K562 (cell line): ENCODE results near the gene TMEM158. TPM values are rescaled to one million over a fixed set of nuclear protein-coding genes. Genes with fewer than 3 reads are reported as not detected.

Experiments
- ARNT ChIP-seq, 2 experiments: fragments of 450-650 bp; IDR thresholded peaks; 2 replicates each; pipeline ENCODE4 v1.6.1; 2016; ENCODE audit warnings: mild to moderate bottlenecking in 1 of 2
- ATF7 ChIP-seq: fragments of 450-650 bp; IDR thresholded peaks from 2 replicates; pipeline ENCODE4 v1.7.1; 2014; ENCODE audit warnings: mild to moderate bottlenecking, moderate library complexity
- CBFA2T3 ChIP-seq: fragments of 450-650 bp; IDR thresholded peaks from 2 replicates; pipeline ENCODE4 v1.6.1; 2017
- ESRRA ChIP-seq: fragments of 450-650 bp; IDR thresholded peaks from 2 replicates; pipeline ENCODE4 v1.6.1; 2014; ENCODE audit warnings: low read depth, mild to moderate bottlenecking, moderate library complexity, borderline replicate concordance
- FOXA3 ChIP-seq, 2 experiments: fragments of 450-650 bp in 1 of 2; sonication (generic) in 1 of 2; formaldehyde crosslinking; IDR thresholded peaks in 1 of 2; conservative IDR thresholded peaks in 1 of 2; 2 replicates each; pipeline versions ENCODE4 v1.4.0 to v1.8.0; 2020 to 2022; ENCODE audit warnings: mild to moderate bottlenecking in 2 of 2, missing genetic modification reagents in 1 of 2
- FOXJ2 ChIP-seq: fragments of 200-800 bp; sonication (Bioruptor generic); IDR thresholded peaks from 2 replicates; pipeline ENCODE4 v1.6.1; 2016; ENCODE audit warnings: missing genetic modification characterization, missing compliant biosample characterization
- L3MBTL2 ChIP-seq: fragments of 450-650 bp; IDR thresholded peaks from 2 replicates; pipeline ENCODE4 v1.6.1; 2016; ENCODE audit warnings: mild to moderate bottlenecking, moderate library complexity
- LARP7 ChIP-seq: fragments of 450-650 bp; IDR thresholded peaks from 2 replicates; pipeline ENCODE4 v1.6.1; 2016
- MED1 ChIP-seq: sonication (generic); formaldehyde crosslinking; IDR thresholded peaks from 2 replicates; pipeline ENCODE4 v1.8.1; 2023; ENCODE audit warnings: missing genetic modification reagents, borderline replicate concordance
- NFATC3 ChIP-seq: fragments of 450-650 bp; IDR thresholded peaks from 2 replicates; pipeline ENCODE4 v1.6.1; 2017; ENCODE audit warnings: mild to moderate bottlenecking
- NR4A1 ChIP-seq, 2 experiments: fragments of 250-450 bp in 1 of 2; fragments of 450-650 bp in 1 of 2; sonication (Bioruptor Pico) in 1 of 2; IDR thresholded peaks; 2 replicates each; pipeline versions ENCODE4 v1.4.0 to v1.6.1; 2016 to 2020; ENCODE audit warnings: mild to moderate bottlenecking in 2 of 2, missing compliant biosample characterization in 1 of 2, missing genetic modification characterization in 1 of 2, moderate library complexity in 1 of 2
- POLR2AphosphoS5 ChIP-seq: IDR thresholded peaks from 2 replicates; pipeline ENCODE4 v1.6.1; 2011; ENCODE audit warnings: mild to moderate bottlenecking, low read depth, low read length, moderate library complexity; ENCODE audit not compliant: control insufficient read depth, insufficient read depth
- SP2 ChIP-seq: IDR thresholded peaks from 2 replicates; pipeline ENCODE4 v1.6.1; 2011; ENCODE audit warnings: mild to moderate bottlenecking, low read depth, low read length, moderate library complexity; ENCODE audit not compliant: poor library complexity, severe bottlenecking; ENCODE audit errors: extremely low read depth
- ZBTB49 ChIP-seq: sonication (generic); formaldehyde crosslinking; IDR thresholded peaks from 2 replicates; pipeline ENCODE4 v1.8.0; 2022; ENCODE audit warnings: missing genetic modification reagents, mild to moderate bottlenecking, borderline replicate concordance
- ZC3H4 ChIP-seq: sonication (generic); formaldehyde crosslinking; IDR thresholded peaks from 2 replicates; pipeline ENCODE4 v1.9.0; 2021; ENCODE audit warnings: missing genetic modification reagents, borderline replicate concordance
- ZNF408 ChIP-seq: fragments of 250-450 bp; sonication (Bioruptor Pico); IDR thresholded peaks from 2 replicates; pipeline ENCODE4 v1.4.0; 2020; ENCODE audit warnings: low read depth, mild to moderate bottlenecking, moderate library complexity
- ZNF584 ChIP-seq: fragments of 200-800 bp; sonication (Bioruptor generic); IDR thresholded peaks from 2 replicates; pipeline ENCODE4 v1.6.1; 2016; ENCODE audit warnings: low read depth, mild to moderate bottlenecking, missing genetic modification characterization, missing compliant biosample characterization
- ZNF707 ChIP-seq: fragments of 250-450 bp; sonication (Bioruptor Pico); conservative IDR thresholded peaks from 2 replicates; pipeline ENCODE4 v1.8.0; 2022; ENCODE audit warnings: inconsistent platforms, mild to moderate bottlenecking, moderate library complexity
- polyA plus RNA-seq, 8 experiments: library from polyadenylated mRNA; depleted of rRNA in 4 of 8; stranded (reverse) in 5 of 8; unstranded in 3 of 8; fragments of >200 nt; fragmentation: Nextera tagmentation in 2 of 8; fragmentation: Illumina TruSeq in 1 of 8; extraction: Ambion mirVana in 2 of 8; extraction: Trizol in 1 of 8; gene quantifications; 2 replicates each; pipeline versions ENCODE4 v1.2.1 to v1.2.3, GENCODE V29; 2011 to 2014; ENCODE audit warnings: inconsistent platforms in 1 of 8, missing spikeins in 1 of 8
- total RNA-seq, 7 experiments: library from RNA; depleted of rRNA in 6 of 7; stranded (reverse); fragments of >200 nt in 6 of 7; fragmentation: Illumina TruSeq in 2 of 7; extraction: Trizol in 2 of 7; gene quantifications; 2 replicates each; pipeline versions ENCODE4 v1.2.1 to v1.2.3, GENCODE V29; 2011 to 2021; ENCODE audit warnings: low replicate concordance in 1 of 7
- TF ChIP-seq, protein P1 (sequence below): fragments of 450-650 bp; IDR thresholded peaks from 2 replicates; pipeline ENCODE4 v1.6.1; 2016
- TF ChIP-seq, protein P2 (sequence below): fragments of 250-450 bp; sonication (Bioruptor Pico); IDR thresholded peaks from 2 replicates; pipeline ENCODE4 v1.6.1; 2021; ENCODE audit warnings: mild to moderate bottlenecking
- TF ChIP-seq, protein P3 (sequence below): fragments of 450-650 bp; IDR thresholded peaks from 2 replicates; pipeline ENCODE4 v1.6.1; 2014; ENCODE audit warnings: low read depth, mild to moderate bottlenecking, moderate library complexity, borderline replicate concordance

TMEM158 gene
- total and polyA plus RNA-seq, 9 of the 15 experiments (the other 6 are each of a cell fraction or from before 2014, with no cell fraction given), result 2.2 to 46.5 (median 8.4) TPM

DNA sequence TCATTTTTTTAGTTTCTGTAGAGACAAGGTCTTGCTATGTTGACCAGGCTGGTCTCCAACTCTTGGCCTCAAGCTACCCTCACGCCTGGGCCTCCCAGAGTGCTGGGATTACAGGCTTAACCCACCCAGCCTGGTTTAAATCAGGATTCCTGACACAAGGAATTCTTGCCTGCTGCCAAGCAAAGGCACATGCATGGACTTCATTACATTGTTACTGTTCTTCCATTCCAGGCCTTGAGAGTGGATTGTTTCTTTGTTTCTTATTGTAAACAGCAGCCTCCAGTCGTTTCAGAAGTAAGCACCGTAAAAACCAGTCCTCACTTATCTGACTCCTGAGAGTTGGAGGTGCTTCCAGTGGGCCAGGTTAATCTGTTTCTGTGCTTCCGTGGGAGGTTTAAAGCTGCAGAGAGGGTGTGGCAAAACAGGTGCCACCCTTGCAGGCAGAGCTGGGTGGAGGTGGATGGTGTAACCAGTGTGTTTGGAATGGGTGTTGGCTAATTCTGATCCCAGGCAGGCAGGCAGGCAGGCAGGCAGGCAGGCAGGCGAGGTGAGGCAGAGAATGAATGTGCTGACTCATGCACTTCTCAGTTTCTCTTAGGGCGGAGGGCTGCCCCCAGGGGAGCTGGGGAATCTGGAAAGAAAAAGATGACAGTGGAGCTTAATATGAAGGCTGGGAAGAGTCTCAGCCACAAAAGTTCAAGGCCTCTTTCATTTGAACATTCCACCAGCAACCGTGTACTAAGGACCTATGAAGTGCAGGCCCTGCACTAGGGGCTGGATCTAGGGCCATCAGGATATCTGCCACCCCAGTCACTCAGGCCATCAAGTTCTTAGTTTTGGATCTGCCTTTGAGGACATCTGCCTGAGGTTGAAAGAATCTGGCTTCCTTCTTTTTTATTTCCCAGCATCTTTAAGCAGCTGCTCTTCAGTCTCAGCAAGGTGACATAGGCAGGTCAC, 42.9 kb downstream of the TMEM158 start (continued):
- TF ChIP-seq ARNT (IDR thresholded peaks at IDR 0.05) (no peak), SP2 (no peak), NFATC3 (no peak), L3MBTL2 (no peak), ZC3H4 (CRISPR knock-in tag) (no peak), FOXJ2 (tag) (no peak), ATF7 (peak; percentile 36; the same call in 1 of the 2 replicates), ZNF408 (CRISPR knock-in tag) (no peak), MED1 (CRISPR knock-in tag) (no peak), ESRRA (no peak), ZNF707 (CRISPR knock-in tag) (no peak), NR4A1 (CRISPR knock-in tag; IDR thresholded peaks at IDR 0.05) (no peak), NR4A1 (tag; IDR thresholded peaks at IDR 0.05) (no peak), ZBTB49 (CRISPR knock-in tag) (no peak), LARP7 (no peak; the same call in 1 of the 2 replicates), ZNF584 (CRISPR knock-in tag) (no peak), CBFA2T3 (peak; percentile 34; the same call in 1 of the 2 replicates), POLR2AphosphoS5 (no peak), FOXA3 (CRISPR knock-in tag; conservative IDR thresholded peaks at IDR 0.05 in 1 of 2, IDR thresholded peaks at IDR 0.05 in 1 of 2) (no peak)
- TF ChIP-seq, protein P1, sequence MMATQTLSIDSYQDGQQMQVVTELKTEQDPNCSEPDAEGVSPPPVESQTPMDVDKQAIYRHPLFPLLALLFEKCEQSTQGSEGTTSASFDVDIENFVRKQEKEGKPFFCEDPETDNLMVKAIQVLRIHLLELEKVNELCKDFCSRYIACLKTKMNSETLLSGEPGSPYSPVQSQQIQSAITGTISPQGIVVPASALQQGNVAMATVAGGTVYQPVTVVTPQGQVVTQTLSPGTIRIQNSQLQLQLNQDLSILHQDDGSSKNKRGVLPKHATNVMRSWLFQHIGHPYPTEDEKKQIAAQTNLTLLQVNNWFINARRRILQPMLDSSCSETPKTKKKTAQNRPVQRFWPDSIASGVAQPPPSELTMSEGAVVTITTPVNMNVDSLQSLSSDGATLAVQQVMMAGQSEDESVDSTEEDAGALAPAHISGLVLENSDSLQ, result 0 out of 2 replicates have a peak, but pooled peaks have one; percentile 13
- TF ChIP-seq, protein P2, sequence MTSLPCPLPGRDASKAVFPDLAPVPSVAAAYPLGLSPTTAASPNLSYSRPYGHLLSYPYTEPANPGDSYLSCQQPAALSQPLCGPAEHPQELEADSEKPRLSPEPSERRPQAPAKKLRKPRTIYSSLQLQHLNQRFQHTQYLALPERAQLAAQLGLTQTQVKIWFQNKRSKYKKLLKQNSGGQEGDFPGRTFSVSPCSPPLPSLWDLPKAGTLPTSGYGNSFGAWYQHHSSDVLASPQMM (CRISPR knock-in tag), result no peak
- TF ChIP-seq, protein P3, sequence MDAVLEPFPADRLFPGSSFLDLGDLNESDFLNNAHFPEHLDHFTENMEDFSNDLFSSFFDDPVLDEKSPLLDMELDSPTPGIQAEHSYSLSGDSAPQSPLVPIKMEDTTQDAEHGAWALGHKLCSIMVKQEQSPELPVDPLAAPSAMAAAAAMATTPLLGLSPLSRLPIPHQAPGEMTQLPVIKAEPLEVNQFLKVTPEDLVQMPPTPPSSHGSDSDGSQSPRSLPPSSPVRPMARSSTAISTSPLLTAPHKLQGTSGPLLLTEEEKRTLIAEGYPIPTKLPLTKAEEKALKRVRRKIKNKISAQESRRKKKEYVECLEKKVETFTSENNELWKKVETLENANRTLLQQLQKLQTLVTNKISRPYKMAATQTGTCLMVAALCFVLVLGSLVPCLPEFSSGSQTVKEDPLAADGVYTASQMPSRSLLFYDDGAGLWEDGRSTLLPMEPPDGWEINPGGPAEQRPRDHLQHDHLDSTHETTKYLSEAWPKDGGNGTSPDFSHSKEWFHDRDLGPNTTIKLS, result no peak
